A549 (cell line): ENCODE data around the gene ZKSCAN5. TPM values are rescaled to one million over a fixed set of nuclear protein-coding genes. Genes with fewer than 3 reads are reported as not detected.

ENCODE experiments used
- ATAC-seq, 2 experiments: fragments of 200-7000 bp in 1 of 2; fragments of >200 bp in 1 of 2; cut with Nextera tagmentation in 1 of 2; cut with Tn5 transposase in 1 of 2; 3 replicates each; pipeline versions ENCODE4 v1.8.0 to v1.9.1; 2018 to 2020; ENCODE audit warnings: mild to moderate bottlenecking in 1 of 2, moderate library complexity in 1 of 2
- CTCF ChIA-PET: fragments of 300-600 bp; sonication (Branson Sonifier 250); formaldehyde crosslinking; extraction: SDS; loops from one replicate; lab custom pipeline; 2021; ENCODE audit warnings: antibody characterized with exemption, inconsistent platforms; lab: Yijun Ruan, JAX
- POLR2A ChIA-PET: fragments of 350-600 bp; formaldehyde crosslinking; extraction: SDS; loops from one replicate; lab custom pipeline; 2021; ENCODE audit warnings: antibody characterized with exemption, inconsistent platforms; lab: Yijun Ruan, JAX
- DNase-seq, 2 experiments: peaks; one replicate each; pipeline versions ENCODE4 v3.0.0 to v3.0.0-alpha.2; 2011 to 2016; ENCODE audit warnings: low read depth in 1 of 2, low spot score in 1 of 2
- FAIRE-seq: peaks from 2 replicates; lab custom pipeline; 2011; peaks lifted over from hg19 to GRCh38; lab: Jason Lieb, UNC
- H3K27ac ChIP-seq, 2 experiments: fragments of >200 bp; sonication (Bioruptor Twin); formaldehyde crosslinking; 3 replicates each; pipeline ENCODE4 v1.5.1; 2016 to 2017
- H3K4me1 ChIP-seq: fragments of >200 bp; sonication (Bioruptor Twin); formaldehyde crosslinking; 3 replicates; pipeline ENCODE4 v1.6.1; 2016
- H3K4me2 ChIP-seq: fragments of >200 bp; sonication (Bioruptor Twin); formaldehyde crosslinking; 3 replicates; pipeline ENCODE4 v1.6.1; 2016
- H3K4me3 ChIP-seq: fragments of >200 bp; sonication (Bioruptor Twin); formaldehyde crosslinking; 3 replicates; pipeline ENCODE4 v1.5.1; 2016
- H3K9me3 ChIP-seq: fragments of >200 bp; sonication (Bioruptor Twin); formaldehyde crosslinking; 3 replicates; pipeline ENCODE4 v1.6.1; 2016
- BCL3 ChIP-seq: fragments of >200 bp; sonication (Bioruptor Twin); formaldehyde crosslinking; IDR thresholded peaks from 3 replicates; pipeline ENCODE4 v1.6.1; 2016
- BHLHE40 ChIP-seq: IDR thresholded peaks from 2 replicates; pipeline ENCODE4 v1.6.1; 2012; ENCODE audit warnings: low read depth, low read length, inconsistent platforms
- CBX2 ChIP-seq: fragments of 200-600 bp; sonication (generic); IDR thresholded peaks from 2 replicates; pipeline ENCODE4 v1.6.1; 2016; ENCODE audit warnings: low read depth, mild to moderate bottlenecking, borderline replicate concordance
- CBX8 ChIP-seq: fragments of 200-600 bp; sonication (generic); IDR thresholded peaks from 2 replicates; pipeline ENCODE4 v1.6.1; 2016
- CHD4 ChIP-seq: fragments of 200-600 bp; sonication (generic); IDR thresholded peaks from 2 replicates; pipeline ENCODE4 v1.6.1; 2016; ENCODE audit warnings: antibody characterized with exemption, mild to moderate bottlenecking, borderline replicate concordance
- EHF ChIP-seq: fragments of 250-450 bp; sonication (Bioruptor Pico); IDR thresholded peaks from 2 replicates; pipeline ENCODE4 v1.5.0; 2020; ENCODE audit warnings: mild to moderate bottlenecking
- ELK1 ChIP-seq: fragments of 150-350 bp; IDR thresholded peaks from 2 replicates; pipeline ENCODE4 v1.6.1; 2014; ENCODE audit warnings: low read depth, mild to moderate bottlenecking, low read length
- FOSB ChIP-seq: fragments of 250-450 bp; sonication (Bioruptor Pico); IDR thresholded peaks from 2 replicates; pipeline ENCODE4 v1.5.0; 2020; ENCODE audit warnings: mild to moderate bottlenecking, moderate library complexity
- FOXS1 ChIP-seq: fragments of 250-450 bp; sonication (Bioruptor Pico); IDR thresholded peaks from 2 replicates; pipeline ENCODE4 v1.5.0; 2020; ENCODE audit warnings: mild to moderate bottlenecking, moderate library complexity
- GATA3 ChIP-seq: IDR thresholded peaks from 2 replicates; pipeline ENCODE4 v1.6.1; 2012; ENCODE audit warnings: borderline replicate concordance
- HMGXB4 ChIP-seq: fragments of 250-450 bp; sonication (Bioruptor Pico); IDR thresholded peaks from 2 replicates; pipeline ENCODE4 v1.5.0; 2021; ENCODE audit warnings: mild to moderate bottlenecking, moderate library complexity, borderline replicate concordance
- JUN ChIP-seq, 2 experiments: fragments of >200 bp; sonication (Bioruptor Twin); formaldehyde crosslinking; IDR thresholded peaks; 2 replicates in 1 of 2; 3 replicates in 1 of 2; pipeline ENCODE4 v1.6.1; 2016 to 2017
- KDM1A ChIP-seq: fragments of 200-600 bp; sonication (generic); IDR thresholded peaks from 2 replicates; pipeline ENCODE4 v1.6.1; 2016; ENCODE audit warnings: low read depth, mild to moderate bottlenecking
- MAFK ChIP-seq: fragments of 450-650 bp; IDR thresholded peaks from 2 replicates; pipeline ENCODE4 v1.6.1; 2014; ENCODE audit not compliant: partially characterized antibody
- MAX ChIP-seq: IDR thresholded peaks from 2 replicates; pipeline ENCODE4 v1.6.1; 2012
- MAZ ChIP-seq: fragments of 150-350 bp; IDR thresholded peaks from 2 replicates; pipeline ENCODE4 v1.6.1; 2014; ENCODE audit warnings: antibody characterized with exemption, low read depth, low read length, borderline replicate concordance
- MYC ChIP-seq: IDR thresholded peaks from 2 replicates; pipeline ENCODE4 v1.6.1; 2012; ENCODE audit warnings: mild to moderate bottlenecking, inconsistent platforms, low read length, improper control_type of control experiment, borderline replicate concordance
- NPAS2 ChIP-seq: fragments of 250-450 bp; sonication (Bioruptor Pico); IDR thresholded peaks from 2 replicates; pipeline ENCODE4 v1.8.0; 2022; ENCODE audit warnings: mild to moderate bottlenecking, moderate library complexity, borderline replicate concordance
- PHF8 ChIP-seq: fragments of 200-600 bp; sonication (generic); IDR thresholded peaks from 2 replicates; pipeline ENCODE4 v1.6.1; 2016; ENCODE audit warnings: low read depth, mild to moderate bottlenecking, antibody characterized with exemption, moderate library complexity, borderline replicate concordance
- POLR2A ChIP-seq: IDR thresholded peaks from 2 replicates; pipeline ENCODE4 v1.6.1; 2012; ENCODE audit warnings: mild to moderate bottlenecking, low read length
- RCOR1 ChIP-seq: fragments of 150-350 bp; IDR thresholded peaks from 2 replicates; pipeline ENCODE4 v1.6.1; 2014; ENCODE audit warnings: antibody characterized with exemption, low read length, low read depth
- RFX5 ChIP-seq: fragments of 450-650 bp; IDR thresholded peaks from 2 replicates; pipeline ENCODE4 v1.7.1; 2014; ENCODE audit warnings: antibody characterized with exemption, mild to moderate bottlenecking, moderate library complexity
- SMC3 ChIP-seq: fragments of >200 bp; sonication (Bioruptor Twin); formaldehyde crosslinking; IDR thresholded peaks from 3 replicates; pipeline ENCODE4 v1.6.1; 2018; ENCODE audit warnings: inconsistent platforms
- SREBF2 ChIP-seq: fragments of 450-650 bp; IDR thresholded peaks from 2 replicates; pipeline ENCODE4 v1.6.1; 2014; ENCODE audit warnings: mild to moderate bottlenecking, moderate library complexity
- TFCP2L1 ChIP-seq: fragments of 250-450 bp; sonication (Bioruptor Pico); IDR thresholded peaks from 2 replicates; pipeline ENCODE4 v1.5.0; 2021; ENCODE audit warnings: mild to moderate bottlenecking
- ZC3H11A ChIP-seq: fragments of 450-650 bp; IDR thresholded peaks from 2 replicates; pipeline ENCODE4 v1.6.1; 2014; ENCODE audit warnings: antibody characterized with exemption, mild to moderate bottlenecking
- ZFP36 ChIP-seq: fragments of 450-650 bp; IDR thresholded peaks from 2 replicates; pipeline ENCODE4 v1.6.1; 2014; ENCODE audit warnings: borderline replicate concordance; ENCODE audit not compliant: partially characterized antibody
- ZNF302 ChIP-seq: fragments of 250-450 bp; sonication (Bioruptor Pico); IDR thresholded peaks from 2 replicates; pipeline ENCODE4 v1.9.0; 2021; ENCODE audit warnings: inconsistent platforms, mild to moderate bottlenecking, moderate library complexity
- ZSCAN20 ChIP-seq: fragments of 250-450 bp; sonication (Bioruptor Pico); IDR thresholded peaks from 2 replicates; pipeline ENCODE4 v1.8.0; 2022; ENCODE audit warnings: mild to moderate bottlenecking, moderate library complexity
- whole genome bisulfite sequencing: methylation state at CpG from one replicate; pipeline ENCODE4 v1.1.6; 2017; ENCODE audit errors: missing lambda C conversion rate; 5-methylcytosine and 5-hydroxymethylcytosine counted together
- polyA plus RNA-seq, 4 experiments: library from polyadenylated mRNA; depleted of rRNA in 3 of 4; stranded (reverse); fragments of >200 nt; fragmentation: RNase III in 1 of 4; extraction: RNeasy Plus Mini Kit Qiagen cat#74134 plus additional on column Dnase treatment in 1 of 4; gene quantifications; 2 replicates in 3 of 4; 3 replicates in 1 of 4; pipeline ENCODE4 v1.2.3, GENCODE V29; 2011 to 2017
- TF ChIP-seq, protein P1 (sequence below): fragments of >200 bp; sonication (Bioruptor Twin); formaldehyde crosslinking; IDR thresholded peaks from 3 replicates; pipeline ENCODE4 v1.5.1; 2016

Gene ZKSCAN5
- polyA plus RNA-seq, 2 of the 4 experiments (the other 2 are of a cell fraction), result 8.2 to 15.7 TPM

GRCh38 chr7:99551334-99551733, 46.9 kb downstream of the ZKSCAN5 start:
- Histone ChIP-seq H3K4me3 (peak overlapping the region; percentile 83), H3K4me2 (peak overlapping the region; percentile 70), H3K27ac (peak overlapping the region; percentile 74 to 94), H3K9me3 (peaks cover 31% of the 10 kb centered on the region), H3K4me1 (no peaks in the 10 kb centered on the region)
- FAIRE-seq (no peak), ATAC-seq (peak; percentile 41 to 62; a peak in 5 of 6 replicates), DNase-seq (peak in 1 of 2 experiments; percentile 26)
- no peak for TF ChIP-seq POLR2A
- no peak for TF ChIP-seq ZSCAN20 (CRISPR knock-in tag)
- TF ChIP-seq FOXS1 (CRISPR knock-in tag), result no peak
- TF ChIP-seq, protein P1, sequence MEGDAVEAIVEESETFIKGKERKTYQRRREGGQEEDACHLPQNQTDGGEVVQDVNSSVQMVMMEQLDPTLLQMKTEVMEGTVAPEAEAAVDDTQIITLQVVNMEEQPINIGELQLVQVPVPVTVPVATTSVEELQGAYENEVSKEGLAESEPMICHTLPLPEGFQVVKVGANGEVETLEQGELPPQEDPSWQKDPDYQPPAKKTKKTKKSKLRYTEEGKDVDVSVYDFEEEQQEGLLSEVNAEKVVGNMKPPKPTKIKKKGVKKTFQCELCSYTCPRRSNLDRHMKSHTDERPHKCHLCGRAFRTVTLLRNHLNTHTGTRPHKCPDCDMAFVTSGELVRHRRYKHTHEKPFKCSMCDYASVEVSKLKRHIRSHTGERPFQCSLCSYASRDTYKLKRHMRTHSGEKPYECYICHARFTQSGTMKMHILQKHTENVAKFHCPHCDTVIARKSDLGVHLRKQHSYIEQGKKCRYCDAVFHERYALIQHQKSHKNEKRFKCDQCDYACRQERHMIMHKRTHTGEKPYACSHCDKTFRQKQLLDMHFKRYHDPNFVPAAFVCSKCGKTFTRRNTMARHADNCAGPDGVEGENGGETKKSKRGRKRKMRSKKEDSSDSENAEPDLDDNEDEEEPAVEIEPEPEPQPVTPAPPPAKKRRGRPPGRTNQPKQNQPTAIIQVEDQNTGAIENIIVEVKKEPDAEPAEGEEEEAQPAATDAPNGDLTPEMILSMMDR, result no peak
- no peak for TF ChIP-seq RCOR1
- TF ChIP-seq ZC3H11A, result no peak
- no peak for TF ChIP-seq CHD4
- no peak for TF ChIP-seq SMC3
- TF ChIP-seq KDM1A, result no peak
- TF ChIP-seq EHF, result no peak
- no peak for TF ChIP-seq MYC
- no peak for TF ChIP-seq CBX2
- TF ChIP-seq BHLHE40, result no peak
- no peak for TF ChIP-seq MAFK
- no peak for TF ChIP-seq ZFP36
- POLR2A ChIA-PET, result interaction anchor here (1.2 kb wide), 3 partner anchors 47 to 78 kb away, joined by 3 to 17 read pairs (median 17); partner anchors contain the start of genes ZKSCAN5 and ZNF394
- WGBS, result 15% methylated on average over 14 of the region's 15 CpGs
- CTCF ChIA-PET, result interaction anchor here (1.1 to 1.2 kb wide), 2 partner anchors 11 to 65 kb away, joined by 3 read pairs; partner anchors contain the start of gene ZSCAN25

- peak within 1 kb of the TSS; percentile 70 for H3K4me2 ChIP-seq
- FAIRE-seq, result peak; percentile 32
- peak; percentile 99 to 100 for ATAC-seq
- WGBS, result under 1% methylated on average over 37 of the region's 37 CpGs
- H3K27ac ChIP-seq, result peak within 1 kb of the TSS; percentile 74 to 94
- no peaks in the 10 kb centered on the region; the same call in 2 of the 3 replicates for H3K4me1 ChIP-seq
- peak within 1 kb of the TSS; percentile 83 for H3K4me3 ChIP-seq
- no peak for TF ChIP-seq CBX8
- no peak for TF ChIP-seq EHF
- TF ChIP-seq ZNF302 (CRISPR knock-in tag), result no peak
- no peak for TF ChIP-seq FOSB
- TF ChIP-seq RFX5, result 0 out of 2 replicates have a peak, but pooled peaks have one; percentile 34
- no peak for TF ChIP-seq ZFP36
- no peak for TF ChIP-seq MAFK
- TF ChIP-seq JUN (IDR thresholded peaks at IDR 0.05), result peak; percentile 83 to 90
- TF ChIP-seq HMGXB4 (CRISPR knock-in tag), result no peak
- no peak for TF ChIP-seq BHLHE40
- no peak for TF ChIP-seq MAZ
- TF ChIP-seq BCL3, result no peak
- no peak for TF ChIP-seq NPAS2
- TF ChIP-seq SMC3, result 0 out of 3 replicates have a peak, but pooled peaks have one; percentile 20
- no peak for TF ChIP-seq ZC3H11A
- TF ChIP-seq PHF8, result peak; percentile 83
- TF ChIP-seq SREBF2, result no peak
- no peak for TF ChIP-seq FOXS1 (CRISPR knock-in tag)
- TF ChIP-seq TFCP2L1 (CRISPR knock-in tag), result no peak
- TF ChIP-seq CBX2, result no peak
- TF ChIP-seq POLR2A, result peak; percentile 73
- TF ChIP-seq GATA3, result 0 out of 2 replicates have a peak, but pooled peaks have one; percentile 32
- TF ChIP-seq ELK1, result no peak
- peak; percentile 87 for TF ChIP-seq MAX
- ChIA-PET POLR2A (interaction anchor here (0.8 to 1.2 kb wide), 6 partner anchors 11 to 78 kb away, joined by 3 to 17 read pairs (median 6); partner anchors contain the start of genes ZKSCAN5, ZNF394 and ZSCAN25), CTCF (interaction anchor here (1.1 kb wide), 2 partner anchors 65 to 440 kb away, joined by 3 read pairs; partner anchors contain the start of gene ZSCAN25)
- DNase-seq, result peak; percentile 95 to 99
- peaks cover 25% of the 10 kb centered on the region for H3K9me3 ChIP-seq
These were observed 47.5 kb downstream of the ZKSCAN5 start, which contains the start of gene FAM200A for GRCh38 chr7:99551767-99552463. FAM200A (minus strand) TSS chr7:99552114; CDS start chr7:99548407, 3,707 bp downstream.
